Panc1 (cell line): ENCODE results near the gene CPAMD8.

ENCODE experiments used
- POLR2AphosphoS5 ChIP-seq: IDR thresholded peaks from 2 replicates; pipeline ENCODE4 v1.6.1; 2012; ENCODE audit warnings: mild to moderate bottlenecking, low read depth, low read length, moderate library complexity
- SIN3A ChIP-seq: IDR thresholded peaks from 2 replicates; pipeline ENCODE4 v1.6.1; 2012; ENCODE audit warnings: low read depth, mild to moderate bottlenecking, low read length, moderate library complexity, borderline replicate concordance; ENCODE audit not compliant: insufficient read depth
- TCF7L2 ChIP-seq: IDR thresholded peaks from 2 replicates; pipeline ENCODE4 v1.6.1; 2011; ENCODE audit warnings: mild to moderate bottlenecking, low read depth, low read length, inconsistent platforms
- TF ChIP-seq, protein P1 (sequence below): fragments of 450-650 bp; IDR thresholded peaks from 2 replicates; pipeline ENCODE4 v1.5.1; 2017; ENCODE audit warnings: mild to moderate bottlenecking
- TF ChIP-seq, protein P2 (sequence below), 2 experiments: IDR thresholded peaks; 2 replicates each; pipeline ENCODE4 v1.6.1; 2011 to 2012; ENCODE audit warnings: low read depth in 2 of 2, control low read depth in 1 of 2, low read length in 1 of 2, mild to moderate bottlenecking in 1 of 2, moderate library complexity in 1 of 2; ENCODE audit not compliant: insufficient read depth in 1 of 2

DNA sequence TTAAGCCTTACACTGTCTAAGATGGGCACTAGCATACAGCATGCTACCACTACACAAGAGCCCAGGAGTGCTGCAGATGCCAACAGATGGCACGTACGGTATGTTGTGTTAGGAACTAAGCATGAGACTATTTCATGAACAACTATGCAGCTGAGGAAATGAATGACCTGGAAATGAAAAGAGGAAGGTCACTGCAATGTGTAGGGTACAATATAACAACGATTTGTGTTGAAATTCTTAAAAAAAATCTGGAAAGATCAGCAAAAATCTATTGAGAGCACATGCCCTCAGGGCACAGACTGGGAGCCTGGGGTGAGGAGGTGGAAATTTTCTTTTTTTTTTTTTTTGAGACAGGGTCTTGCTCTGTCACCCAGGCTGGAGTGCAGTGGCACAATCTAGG lies 34.2 kb upstream of the CPAMD8 start:
- TF ChIP-seq POLR2AphosphoS5, result no peak
- TF ChIP-seq, protein P1, sequence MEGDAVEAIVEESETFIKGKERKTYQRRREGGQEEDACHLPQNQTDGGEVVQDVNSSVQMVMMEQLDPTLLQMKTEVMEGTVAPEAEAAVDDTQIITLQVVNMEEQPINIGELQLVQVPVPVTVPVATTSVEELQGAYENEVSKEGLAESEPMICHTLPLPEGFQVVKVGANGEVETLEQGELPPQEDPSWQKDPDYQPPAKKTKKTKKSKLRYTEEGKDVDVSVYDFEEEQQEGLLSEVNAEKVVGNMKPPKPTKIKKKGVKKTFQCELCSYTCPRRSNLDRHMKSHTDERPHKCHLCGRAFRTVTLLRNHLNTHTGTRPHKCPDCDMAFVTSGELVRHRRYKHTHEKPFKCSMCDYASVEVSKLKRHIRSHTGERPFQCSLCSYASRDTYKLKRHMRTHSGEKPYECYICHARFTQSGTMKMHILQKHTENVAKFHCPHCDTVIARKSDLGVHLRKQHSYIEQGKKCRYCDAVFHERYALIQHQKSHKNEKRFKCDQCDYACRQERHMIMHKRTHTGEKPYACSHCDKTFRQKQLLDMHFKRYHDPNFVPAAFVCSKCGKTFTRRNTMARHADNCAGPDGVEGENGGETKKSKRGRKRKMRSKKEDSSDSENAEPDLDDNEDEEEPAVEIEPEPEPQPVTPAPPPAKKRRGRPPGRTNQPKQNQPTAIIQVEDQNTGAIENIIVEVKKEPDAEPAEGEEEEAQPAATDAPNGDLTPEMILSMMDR, result no peak
- TF ChIP-seq TCF7L2, result no peak
- no peak for TF ChIP-seq SIN3A
- TF ChIP-seq, protein P2, sequence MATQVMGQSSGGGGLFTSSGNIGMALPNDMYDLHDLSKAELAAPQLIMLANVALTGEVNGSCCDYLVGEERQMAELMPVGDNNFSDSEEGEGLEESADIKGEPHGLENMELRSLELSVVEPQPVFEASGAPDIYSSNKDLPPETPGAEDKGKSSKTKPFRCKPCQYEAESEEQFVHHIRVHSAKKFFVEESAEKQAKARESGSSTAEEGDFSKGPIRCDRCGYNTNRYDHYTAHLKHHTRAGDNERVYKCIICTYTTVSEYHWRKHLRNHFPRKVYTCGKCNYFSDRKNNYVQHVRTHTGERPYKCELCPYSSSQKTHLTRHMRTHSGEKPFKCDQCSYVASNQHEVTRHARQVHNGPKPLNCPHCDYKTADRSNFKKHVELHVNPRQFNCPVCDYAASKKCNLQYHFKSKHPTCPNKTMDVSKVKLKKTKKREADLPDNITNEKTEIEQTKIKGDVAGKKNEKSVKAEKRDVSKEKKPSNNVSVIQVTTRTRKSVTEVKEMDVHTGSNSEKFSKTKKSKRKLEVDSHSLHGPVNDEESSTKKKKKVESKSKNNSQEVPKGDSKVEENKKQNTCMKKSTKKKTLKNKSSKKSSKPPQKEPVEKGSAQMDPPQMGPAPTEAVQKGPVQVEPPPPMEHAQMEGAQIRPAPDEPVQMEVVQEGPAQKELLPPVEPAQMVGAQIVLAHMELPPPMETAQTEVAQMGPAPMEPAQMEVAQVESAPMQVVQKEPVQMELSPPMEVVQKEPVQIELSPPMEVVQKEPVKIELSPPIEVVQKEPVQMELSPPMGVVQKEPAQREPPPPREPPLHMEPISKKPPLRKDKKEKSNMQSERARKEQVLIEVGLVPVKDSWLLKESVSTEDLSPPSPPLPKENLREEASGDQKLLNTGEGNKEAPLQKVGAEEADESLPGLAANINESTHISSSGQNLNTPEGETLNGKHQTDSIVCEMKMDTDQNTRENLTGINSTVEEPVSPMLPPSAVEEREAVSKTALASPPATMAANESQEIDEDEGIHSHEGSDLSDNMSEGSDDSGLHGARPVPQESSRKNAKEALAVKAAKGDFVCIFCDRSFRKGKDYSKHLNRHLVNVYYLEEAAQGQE (IDR thresholded peaks at IDR 0.05; ENCODE audit: insufficient read depth in 1 of 2, low read depth in 2 of 2, low read length in 1 of 2), result no peak
